IPS-NIHi7 (cell line): ENCODE data around the gene TLE3.

Experiments
- DNase-seq: peaks from one replicate; pipeline ENCODE4 v3.0.0; 2012; ENCODE audit warnings: mixed read lengths; ENCODE audit errors: extremely low spot score

TLE3 gene

GRCh38 chr15:70083946-70084345 is 13.8 kb downstream of the TLE3 start:
- DNase-seq: no peak

DNA sequence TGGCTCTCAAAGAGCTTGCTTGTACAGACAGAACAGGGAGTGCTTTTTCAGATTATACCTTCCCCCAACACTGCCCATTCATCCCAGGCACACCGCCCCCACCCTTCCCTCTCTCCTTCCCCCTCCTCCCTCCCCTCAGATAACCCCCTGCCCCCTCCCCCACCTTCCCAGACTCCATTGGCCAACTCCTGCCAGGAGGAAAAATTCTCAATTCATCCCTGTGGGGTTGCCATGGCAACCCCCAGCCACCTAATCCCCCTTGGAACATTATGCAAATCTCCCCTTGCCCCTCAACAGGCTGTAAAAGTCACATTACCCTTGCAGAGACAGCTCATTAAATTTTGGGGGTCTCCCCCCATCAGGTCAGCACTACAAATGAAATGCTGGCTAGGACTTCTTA is 14.3 kb downstream of the TLE3 start:
- peak; percentile 73 for DNase-seq

DNA sequence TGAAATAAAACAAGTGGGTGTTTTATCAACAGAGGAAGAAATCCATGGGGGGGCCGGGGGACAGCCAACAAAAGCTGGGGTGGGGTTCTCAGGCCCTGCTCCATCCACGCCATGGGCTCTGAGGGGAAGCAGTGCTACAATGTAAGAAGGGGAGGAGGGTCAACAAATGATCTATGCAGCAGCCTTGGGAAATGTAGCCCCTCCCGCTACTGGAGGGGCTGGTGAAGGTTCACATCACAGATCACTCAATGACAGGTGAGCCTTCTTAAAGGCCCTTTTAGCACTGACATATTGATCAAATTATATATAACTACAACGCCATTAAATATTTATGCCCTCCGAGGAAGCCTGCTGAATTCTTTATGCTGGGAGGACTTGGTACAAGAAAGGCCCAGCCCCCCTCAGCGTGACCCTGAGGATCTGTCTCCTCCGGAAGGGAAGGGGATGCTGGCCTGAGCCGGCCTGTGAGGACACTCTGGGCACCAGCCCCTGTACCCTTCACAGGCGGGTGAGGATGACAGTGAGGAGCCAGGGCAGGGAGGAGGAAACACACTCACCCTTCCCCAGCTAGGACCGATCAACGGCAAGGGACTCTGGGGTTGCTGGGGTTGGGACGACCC is 15.3 kb downstream of the TLE3 start:
- DNase-seq: no peak

GRCh38 chr15:70081612-70082011 is 16.1 kb downstream of the TLE3 start:
- DNase-seq: no peak

- DNase-seq: no peak
Observed at GRCh38 chr15:70080347-70080746, 17.4 kb downstream of the TLE3 start.

DNA sequence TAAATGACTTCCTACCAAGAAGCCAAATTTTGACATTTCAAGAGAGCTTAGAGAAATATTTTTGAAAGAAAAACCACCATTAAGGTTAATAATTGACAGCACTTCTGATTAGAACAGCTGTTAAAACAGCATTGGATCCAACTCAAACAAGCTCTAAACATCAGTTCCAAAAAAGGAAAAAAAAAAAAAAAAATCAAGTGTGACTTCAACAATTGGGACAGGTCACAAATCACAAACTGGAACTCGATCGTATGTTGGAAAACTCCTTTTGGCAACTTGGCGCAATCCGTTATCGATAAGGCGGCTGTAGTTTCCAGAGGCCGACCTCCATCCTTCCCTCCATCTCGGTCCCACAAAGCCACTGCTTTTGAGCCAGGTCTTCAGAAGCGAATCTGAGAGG is 17.8 kb downstream of the TLE3 start:
- DNase-seq: no peak

DNA sequence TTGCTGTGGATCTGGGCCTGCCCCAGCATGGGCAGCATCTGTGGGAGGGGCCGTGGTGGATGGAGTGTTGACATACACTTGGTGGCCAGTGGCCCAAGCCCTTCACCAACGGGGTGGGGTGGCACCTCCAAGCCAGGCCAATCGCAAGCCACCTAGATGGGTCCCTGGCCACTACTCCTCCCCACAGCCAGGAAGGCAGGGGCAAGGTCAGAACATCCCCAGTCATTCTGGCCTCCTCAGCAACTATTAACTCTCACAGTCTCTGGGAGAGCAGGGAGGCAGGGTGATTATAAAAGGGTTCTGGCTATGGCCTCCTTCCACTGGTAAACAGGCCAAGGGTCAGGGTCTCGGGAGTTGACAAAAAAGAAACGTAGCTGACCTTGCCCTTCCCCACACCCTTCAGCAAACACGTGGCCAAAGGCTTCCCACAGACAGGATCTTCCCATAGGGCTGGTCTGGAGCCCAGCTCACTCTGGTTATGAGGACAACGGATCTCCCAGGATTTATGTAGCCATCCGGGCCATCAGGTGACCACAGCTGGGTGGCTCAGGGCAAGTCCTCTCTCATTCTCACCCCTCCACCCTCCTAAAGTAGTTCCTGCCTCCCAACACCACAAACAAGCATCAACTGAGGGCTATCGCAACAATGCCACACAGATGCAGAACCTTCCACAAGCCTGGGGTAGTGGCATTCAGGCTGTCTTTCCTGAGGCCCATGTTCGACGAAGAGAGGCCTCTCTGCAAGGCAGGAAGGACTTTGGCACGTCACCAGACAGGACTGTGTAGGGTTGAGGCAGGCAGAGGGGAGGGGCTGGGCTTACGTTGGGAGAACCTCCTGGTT is 18.9 kb downstream of the TLE3 start:
- DNase-seq: no peak

DNA sequence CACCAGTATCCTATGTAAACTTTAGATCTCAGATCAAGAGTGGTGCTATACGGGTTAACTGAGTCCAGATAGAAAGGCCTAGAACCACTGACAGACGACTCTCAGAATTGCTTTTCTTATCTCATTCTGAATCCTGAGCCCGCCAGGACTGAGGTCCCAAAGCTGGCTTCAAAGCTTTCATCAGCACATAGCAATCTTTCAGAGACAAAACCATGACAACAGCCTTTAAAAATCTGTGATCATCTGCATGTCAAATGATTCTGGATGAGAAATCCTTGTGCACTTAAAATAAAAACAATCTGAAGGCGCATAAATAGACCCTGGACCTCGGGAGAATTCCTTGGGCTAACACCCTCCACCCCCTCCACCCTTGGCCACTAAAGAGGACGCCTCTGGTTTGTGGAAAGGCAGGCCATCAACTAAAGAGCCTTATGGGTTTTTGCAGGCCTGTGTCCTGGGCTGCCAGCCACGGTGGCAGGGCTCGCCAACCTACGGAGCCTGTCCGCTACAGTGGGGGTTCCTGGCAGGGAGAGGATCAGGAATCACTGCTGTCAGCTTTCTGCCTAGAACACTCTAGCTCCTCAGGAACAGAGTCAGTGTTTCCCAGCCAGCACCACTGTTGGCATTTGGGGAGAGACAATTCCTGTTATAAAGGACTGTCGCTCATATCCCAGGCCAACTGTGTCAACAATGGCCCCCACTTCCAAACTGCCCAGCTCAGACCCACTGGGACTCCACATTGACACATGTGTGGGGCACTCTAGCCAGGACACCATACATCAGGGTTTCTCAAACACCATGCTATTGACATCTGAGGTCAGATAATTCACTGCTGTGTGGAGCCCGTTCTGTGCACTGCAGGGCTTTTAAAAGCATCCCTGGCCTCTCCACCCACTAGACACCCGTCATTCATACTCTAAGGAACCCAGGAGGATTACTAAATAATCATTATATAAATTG is 20.2 kb downstream of the TLE3 start:
- no peak for DNase-seq

- DNase-seq: no peak
Observed at GRCh38 chr15:70074380-70074779, 23.3 kb downstream of the TLE3 start.

GRCh38 chr15:70072479-70072878 is 25.2 kb downstream of the TLE3 start:
- DNase-seq: no peak

GRCh38 chr15:70071799-70072198 is 25.9 kb downstream of the TLE3 start:
- DNase-seq: no peak

GRCh38 chr15:70069716-70070115 is 28.0 kb downstream of the TLE3 start:
- no peak for DNase-seq

DNA sequence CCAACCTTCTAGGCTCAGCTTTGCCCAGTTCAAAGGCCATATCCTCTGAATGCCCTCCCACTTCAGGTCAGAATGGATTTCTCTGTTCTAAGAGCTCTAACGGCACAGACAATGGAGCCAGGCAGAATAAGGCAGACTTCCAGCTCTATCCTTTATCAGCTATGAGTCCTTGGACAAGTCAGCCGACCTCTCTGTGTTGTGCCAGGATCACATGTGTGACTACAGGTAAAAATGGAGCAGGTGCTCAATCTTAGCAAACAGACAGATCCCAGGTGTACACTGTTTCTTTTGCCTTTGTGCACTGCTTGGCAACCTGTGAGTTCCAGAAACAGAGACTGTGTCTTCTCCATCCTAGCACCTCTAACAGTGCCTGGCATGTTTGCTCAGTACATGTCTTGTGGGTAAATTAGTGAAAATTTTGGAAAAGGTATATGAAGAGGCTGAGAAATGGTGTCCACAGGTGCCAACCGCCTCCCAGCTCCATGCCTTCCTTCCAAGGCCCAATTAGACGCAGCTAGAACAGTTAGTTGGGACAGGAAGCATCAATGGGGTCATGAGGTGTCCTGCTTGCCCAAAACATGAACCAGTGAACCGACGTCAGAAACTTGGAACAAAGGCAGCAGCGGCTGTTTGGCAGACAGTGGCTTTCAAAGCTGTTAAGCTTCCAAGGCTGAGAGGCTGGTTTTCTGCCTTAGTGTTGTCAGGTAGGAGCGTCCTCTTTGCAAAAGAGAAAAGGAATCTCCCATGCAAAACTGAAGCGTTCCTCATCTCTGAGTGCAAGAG is 28.7 kb downstream of the TLE3 start:
- no peak for DNase-seq

DNA sequence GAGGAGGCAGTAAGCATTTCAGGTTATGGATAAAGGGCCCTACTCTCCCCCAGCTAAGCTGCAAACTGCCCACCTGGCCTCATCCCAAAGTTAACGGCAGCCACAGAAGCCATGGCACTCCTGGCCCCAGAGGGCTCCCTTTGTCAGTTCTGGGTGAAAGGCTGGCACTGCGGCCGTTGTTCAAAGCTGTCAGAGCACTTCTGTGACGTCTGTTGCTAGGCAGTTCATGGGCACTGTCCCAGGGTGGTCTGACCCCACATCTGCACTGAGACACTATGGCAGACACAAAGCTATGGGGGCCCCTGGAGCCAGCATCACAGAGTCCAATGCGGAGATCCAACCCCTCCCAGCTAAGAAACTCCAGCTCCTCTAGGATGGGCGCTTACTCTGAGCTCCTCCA is 30.0 kb downstream of the TLE3 start:
- no peak for DNase-seq

DNA sequence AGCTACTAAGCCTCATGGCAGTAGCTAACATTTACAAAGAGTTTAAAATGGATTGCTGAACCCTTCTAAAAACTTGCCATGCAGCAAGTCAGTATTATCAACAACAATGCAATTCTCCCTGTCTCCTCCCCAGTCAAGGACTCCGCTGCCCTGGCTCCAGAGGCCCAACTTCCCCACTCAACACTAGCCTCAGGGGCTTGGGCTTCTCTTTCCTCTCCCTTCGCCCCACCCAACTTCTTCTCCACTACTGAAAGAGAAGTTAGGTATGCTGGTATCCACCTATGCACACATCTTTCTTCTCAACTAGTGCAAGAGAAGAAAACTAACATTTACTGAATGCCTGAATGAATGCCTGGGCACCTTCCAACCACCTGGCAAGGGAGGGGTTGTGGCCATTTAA is 30.7 kb downstream of the TLE3 start:
- no peak for DNase-seq

GRCh38 chr15:70066447-70066846 is 31.3 kb downstream of the TLE3 start:
- no peak for DNase-seq

DNA sequence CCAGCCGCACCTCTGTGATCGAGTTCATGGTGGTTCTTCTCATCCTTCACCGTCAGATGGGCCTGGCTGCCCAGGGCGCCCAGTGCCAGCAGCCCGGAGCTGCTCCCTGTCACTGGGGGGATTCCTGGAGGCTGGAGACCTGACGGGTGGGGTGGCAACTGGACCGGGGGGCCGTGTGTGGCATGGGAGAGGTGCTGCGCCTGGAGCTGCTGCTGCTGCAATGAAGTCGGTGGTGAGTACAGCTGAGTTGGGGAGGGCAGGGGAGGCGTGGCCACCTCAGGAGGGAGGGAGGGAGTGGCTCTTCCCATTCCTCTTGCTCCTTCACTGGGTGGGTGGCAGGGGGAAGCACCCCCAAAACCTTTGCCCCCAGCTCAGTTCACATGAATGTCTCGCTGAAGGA is 31.7 kb downstream of the TLE3 start:
- DNase-seq: no peak

DNA sequence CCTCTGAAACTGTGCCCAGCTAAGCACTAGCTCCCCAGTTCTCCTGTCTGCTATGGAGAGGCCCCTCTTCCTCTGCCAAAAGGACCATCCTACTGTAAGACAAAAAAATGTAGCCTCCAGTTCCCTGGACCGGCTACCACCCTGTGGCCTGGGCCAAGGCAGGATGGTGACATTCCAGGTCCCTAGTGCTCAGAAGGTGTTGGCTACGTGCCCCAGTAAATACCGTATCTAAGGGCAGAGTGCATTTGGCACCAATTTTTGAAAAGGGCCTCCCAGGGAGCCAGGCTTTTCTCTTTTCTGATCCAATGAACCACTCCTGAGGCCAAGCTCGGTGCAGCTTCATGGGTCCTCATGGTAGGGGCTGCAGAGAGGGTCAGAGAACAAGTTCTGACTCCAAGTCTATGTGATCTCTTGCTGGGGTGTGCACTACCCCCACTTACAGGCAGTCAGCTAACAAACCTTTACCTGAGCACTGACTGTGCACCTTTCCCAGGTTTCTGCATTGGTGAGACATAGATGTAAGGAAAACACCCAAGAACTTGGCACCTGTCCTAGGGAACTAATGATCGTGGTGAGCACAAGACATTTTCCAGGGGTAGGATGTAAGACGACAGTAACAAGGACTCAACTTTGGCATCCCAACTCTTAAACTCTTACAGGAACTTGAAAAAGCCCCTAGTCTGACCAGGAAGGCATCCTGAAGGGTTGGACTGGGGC is 32.6 kb downstream of the TLE3 start:
- DNase-seq: no peak

DNA sequence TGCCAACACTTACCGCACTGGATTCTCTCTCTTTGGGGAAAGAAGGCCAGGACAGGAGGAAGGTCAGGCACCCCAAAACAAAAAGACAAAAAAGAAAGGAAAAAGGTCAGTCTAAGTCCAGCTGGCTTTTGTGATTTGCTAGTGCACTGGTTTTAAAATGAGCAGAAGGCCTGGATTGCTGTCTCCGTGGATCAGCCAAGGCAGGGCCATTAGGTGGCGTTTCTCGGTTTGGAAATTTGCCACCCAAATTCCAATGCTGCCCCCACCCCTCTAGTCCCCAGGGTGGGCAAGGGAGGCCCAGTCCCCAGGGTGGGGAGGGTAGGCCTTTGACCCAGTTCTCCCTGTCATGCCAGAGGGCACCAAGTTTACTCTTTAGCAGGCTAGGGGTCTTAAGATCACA is 33.3 kb downstream of the TLE3 start:
- no peak for DNase-seq

GRCh38 chr15:70063980-70064379 is 33.7 kb downstream of the TLE3 start:
- DNase-seq: no peak
